Astrocyte (in vitro differentiated cells and primary cell): ENCODE measurements around the gene ADGRA3.

Source experiments
- EZH2 ChIP-seq: IDR thresholded peaks from 2 replicates; pipeline ENCODE4 v1.6.1; 2012; ENCODE audit warnings: mild to moderate bottlenecking, low read length, inconsistent platforms; ENCODE audit not compliant: insufficient read depth
- TF ChIP-seq, protein P1 (sequence below): IDR thresholded peaks from 2 replicates; pipeline ENCODE4 v1.5.1; 2011; ENCODE audit warnings: low read depth, mild to moderate bottlenecking, inconsistent platforms, low read length, moderate library complexity; ENCODE audit not compliant: insufficient read depth

DNA sequence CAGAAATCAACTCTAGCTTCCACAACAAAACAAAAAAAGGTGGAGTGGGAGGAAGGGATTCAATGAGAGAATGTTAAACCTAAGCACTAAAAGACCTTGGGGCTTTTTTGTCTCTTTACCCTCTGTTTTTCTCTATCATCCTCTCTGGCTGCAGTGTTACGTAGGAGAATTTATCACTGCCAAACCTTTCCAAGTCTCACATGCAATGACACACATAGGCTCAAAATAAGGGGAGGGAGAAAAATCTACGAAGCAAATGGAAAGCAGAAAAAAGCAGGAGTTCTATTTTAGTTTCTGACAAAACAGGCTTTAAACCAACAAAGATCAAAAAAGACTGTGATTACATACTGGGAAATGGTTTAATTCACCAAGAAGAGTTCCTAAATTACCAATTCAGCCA is 152.1 kb downstream of the ADGRA3 start:
- TF ChIP-seq, protein P1, sequence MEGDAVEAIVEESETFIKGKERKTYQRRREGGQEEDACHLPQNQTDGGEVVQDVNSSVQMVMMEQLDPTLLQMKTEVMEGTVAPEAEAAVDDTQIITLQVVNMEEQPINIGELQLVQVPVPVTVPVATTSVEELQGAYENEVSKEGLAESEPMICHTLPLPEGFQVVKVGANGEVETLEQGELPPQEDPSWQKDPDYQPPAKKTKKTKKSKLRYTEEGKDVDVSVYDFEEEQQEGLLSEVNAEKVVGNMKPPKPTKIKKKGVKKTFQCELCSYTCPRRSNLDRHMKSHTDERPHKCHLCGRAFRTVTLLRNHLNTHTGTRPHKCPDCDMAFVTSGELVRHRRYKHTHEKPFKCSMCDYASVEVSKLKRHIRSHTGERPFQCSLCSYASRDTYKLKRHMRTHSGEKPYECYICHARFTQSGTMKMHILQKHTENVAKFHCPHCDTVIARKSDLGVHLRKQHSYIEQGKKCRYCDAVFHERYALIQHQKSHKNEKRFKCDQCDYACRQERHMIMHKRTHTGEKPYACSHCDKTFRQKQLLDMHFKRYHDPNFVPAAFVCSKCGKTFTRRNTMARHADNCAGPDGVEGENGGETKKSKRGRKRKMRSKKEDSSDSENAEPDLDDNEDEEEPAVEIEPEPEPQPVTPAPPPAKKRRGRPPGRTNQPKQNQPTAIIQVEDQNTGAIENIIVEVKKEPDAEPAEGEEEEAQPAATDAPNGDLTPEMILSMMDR = no peak
- no peak for TF ChIP-seq EZH2
